PFSK-1 (cell line): Measurements from ENCODE around the gene FHL1.

Source experiments
- FOXP2 ChIP-seq: optimal IDR thresholded peaks from 2 replicates; pipeline ENCODE3; 2011; ENCODE audit warnings: borderline replicate concordance, control low read depth, inconsistent platforms; ENCODE audit not compliant: insufficient read depth; ENCODE audit errors: extremely low read length, extremely low read depth
- POLR2AphosphoS5 ChIP-seq: IDR thresholded peaks from 2 replicates; pipeline ENCODE4 v1.6.1; 2012; ENCODE audit warnings: low read depth, mild to moderate bottlenecking, control low read depth, low read length, moderate library complexity
- REST ChIP-seq, 2 experiments: IDR thresholded peaks; 2 replicates each; pipeline versions ENCODE4 v1.6.1 to v1.8.0; 2011 to 2012; ENCODE audit warnings: low read depth in 2 of 2, low read length in 2 of 2, control low read depth in 1 of 2, inconsistent platforms in 1 of 2, mild to moderate bottlenecking in 1 of 2, moderate library complexity in 1 of 2; ENCODE audit not compliant: insufficient read depth in 1 of 2
- SIN3A ChIP-seq: IDR thresholded peaks from 2 replicates; pipeline ENCODE4 v1.6.1; 2012; ENCODE audit warnings: mild to moderate bottlenecking, low read length, moderate library complexity, borderline replicate concordance; ENCODE audit not compliant: insufficient read depth
- TAF1 ChIP-seq: IDR thresholded peaks from 2 replicates; pipeline ENCODE4 v1.6.1; 2012; ENCODE audit warnings: low read length, control low read depth, borderline replicate concordance; ENCODE audit not compliant: insufficient read depth

FHL1 gene

GRCh38 chrX:136112778-136113177, 34.6 kb upstream of the FHL1 start:
- TF ChIP-seq REST (IDR thresholded peaks at IDR 0.05; ENCODE audit: insufficient read depth in 1 of 2, low read depth in 2 of 2, low read length in 2 of 2) (no peak), POLR2AphosphoS5 (no peak), FOXP2 (no peak), SIN3A (no peak), TAF1 (no peak)

DNA sequence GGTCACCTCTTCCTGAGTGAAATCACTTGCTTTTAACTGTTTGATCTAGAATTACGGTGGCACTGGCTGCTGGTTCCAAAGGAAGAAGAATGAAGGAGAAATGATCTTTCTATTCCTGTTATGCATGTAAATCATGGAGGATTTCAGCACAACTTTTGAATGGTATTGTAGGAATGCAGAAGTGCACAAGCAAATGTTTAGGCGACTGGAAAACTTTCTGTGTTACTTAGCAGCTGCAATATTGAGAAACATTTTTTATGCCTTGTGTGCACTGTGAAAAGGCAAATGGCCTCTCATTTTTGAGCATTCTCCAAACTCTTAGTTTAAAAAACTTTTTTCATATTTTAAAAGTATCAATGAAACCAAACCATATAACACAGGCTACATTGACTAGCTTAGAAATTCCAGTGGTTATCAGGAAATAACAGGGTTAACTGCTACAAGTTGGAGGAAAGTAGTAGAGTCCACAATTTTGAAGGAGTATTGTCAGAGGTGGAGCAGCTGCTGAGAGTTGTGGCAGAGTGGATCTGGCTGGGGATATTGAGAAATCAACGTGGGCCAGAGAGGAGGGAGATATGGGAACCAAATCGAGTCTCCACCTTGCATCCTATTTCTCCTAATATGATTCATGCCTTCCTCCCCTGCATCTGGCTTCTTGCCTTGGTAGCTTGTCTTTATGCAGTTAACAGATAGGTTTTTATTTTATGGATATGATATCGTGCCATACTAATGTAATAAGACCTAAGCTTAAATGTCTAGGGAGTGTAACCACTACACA, 32.0 kb upstream of the FHL1 start:
- TF ChIP-seq SIN3A = no peak

- no peak for TF ChIP-seq TAF1
- no peak for TF ChIP-seq SIN3A
- no peak for TF ChIP-seq FOXP2
- no peak for TF ChIP-seq REST (IDR thresholded peaks at IDR 0.05; ENCODE audit: insufficient read depth in 1 of 2, low read depth in 2 of 2, low read length in 2 of 2)
- no peak for TF ChIP-seq POLR2AphosphoS5
These were observed 31.4 kb upstream of the FHL1 start for GRCh38 chrX:136115904-136116297.

DNA sequence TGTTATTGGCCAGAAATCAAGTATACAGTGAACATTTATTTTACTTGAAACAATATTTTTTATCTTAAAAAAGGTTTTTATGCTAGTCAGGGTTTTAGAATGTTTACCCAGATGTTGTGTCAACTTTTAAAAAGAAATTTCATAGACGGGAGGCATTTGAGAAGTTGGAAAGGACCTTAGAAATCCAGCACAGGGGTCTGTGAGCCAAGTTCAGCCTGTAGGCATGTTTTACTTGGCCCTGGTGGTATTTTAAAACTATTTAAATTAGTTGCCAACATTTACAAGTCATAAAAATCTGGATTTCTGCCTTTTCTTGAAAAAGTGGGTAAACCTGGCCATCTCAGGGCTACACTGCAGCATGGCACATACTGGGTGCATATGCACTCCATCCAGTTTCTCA, 25.5 kb upstream of the FHL1 start:
- TF ChIP-seq SIN3A (no peak), POLR2AphosphoS5 (no peak), REST (IDR thresholded peaks at IDR 0.05; ENCODE audit: insufficient read depth in 1 of 2, low read depth in 2 of 2, low read length in 2 of 2) (no peak), TAF1 (no peak)

GRCh38 chrX:136122207-136122606, 25.1 kb upstream of the FHL1 start:
- no peak for TF ChIP-seq SIN3A
- TF ChIP-seq FOXP2 = no peak
- no peak for TF ChIP-seq TAF1
- TF ChIP-seq REST (IDR thresholded peaks at IDR 0.05; ENCODE audit: insufficient read depth in 1 of 2, low read depth in 2 of 2, low read length in 2 of 2) = no peak
- no peak for TF ChIP-seq POLR2AphosphoS5
